B cell (primary cell): Measurements from ENCODE around the gene COL4A1. TPM values are rescaled to one million over a fixed set of nuclear protein-coding genes. Genes with fewer than 3 reads are reported as not detected.

ENCODE experiments used
- ATAC-seq: fragments of 200-7000 bp; cut with Tn5 transposase; one replicate; pipeline ENCODE4 v1.10.0; 2021; ENCODE audit warnings: low read depth, mild to moderate bottlenecking, moderate number of reproducible peaks, moderate library complexity
- CTCF ChIA-PET: fragments of 350-600 bp; sonication (Branson Sonifier 250); formaldehyde crosslinking; loops from one replicate; lab custom pipeline; 2021; ENCODE audit warnings: antibody characterized with exemption, inconsistent platforms; lab: Charles Lee
- POLR2A ChIA-PET: fragments of 350-600 bp; sonication (Branson Sonifier 250); formaldehyde crosslinking; loops from one replicate; lab custom pipeline; 2021; ENCODE audit warnings: antibody characterized with exemption; lab: Charles Lee
- DNase-seq: peaks from one replicate; pipeline ENCODE4 v3.0.0; 2013
- H2AFZ ChIP-seq: 2 replicates; pipeline ENCODE4 v1.6.1; 2012; ENCODE audit warnings: mild to moderate bottlenecking, low read depth, low read length; ENCODE audit not compliant: insufficient read depth, poor library complexity, severe bottlenecking
- H3K27ac ChIP-seq, 2 donors: 1 replicate in 1 of 2; 2 replicates in 1 of 2; pipeline ENCODE4 v1.5.1; 2012 to 2013; ENCODE audit warnings: low read length in 2 of 2, mild to moderate bottlenecking in 2 of 2, moderate library complexity in 1 of 2
- H3K27me3 ChIP-seq, 4 experiments: fragments of 200-600 bp in 1 of 4; sonication (generic) in 1 of 4; replicated peaks in 1 of 4; 1 replicate in 2 of 4; 2 replicates in 2 of 4; pipeline versions ENCODE4 v1.6.1 to v1.7.0; 2013 to 2016; ENCODE audit warnings: low read length in 3 of 4, mild to moderate bottlenecking in 2 of 4, mixed read lengths in 1 of 4, moderate library complexity in 1 of 4; ENCODE audit not compliant: insufficient read depth in 4 of 4, control insufficient read depth in 3 of 4; ENCODE audit errors: control extremely low read depth in 1 of 4
- H3K36me3 ChIP-seq, 2 experiments: replicated peaks in 1 of 2; 1 replicate in 1 of 2; 2 replicates in 1 of 2; pipeline versions ENCODE4 v1.6.1 to v1.7.1; 2013; ENCODE audit warnings: low read length in 1 of 2; ENCODE audit not compliant: insufficient read depth in 2 of 2, control insufficient read depth in 1 of 2; ENCODE audit errors: control extremely low read depth in 1 of 2, extremely low read depth in 1 of 2
- H3K4me1 ChIP-seq, 2 donors: fragments of 200-600 bp in 1 of 2; sonication (generic) in 1 of 2; 1 replicate in 1 of 2; 2 replicates in 1 of 2; pipeline versions ENCODE4 v1.5.1 to v1.6.1; 2013 to 2017; ENCODE audit warnings: low read length in 2 of 2; ENCODE audit not compliant: control insufficient read depth in 2 of 2, insufficient read depth in 2 of 2
- H3K4me2 ChIP-seq: replicated peaks from 2 replicates; pipeline ENCODE3; 2012; ENCODE audit warnings: mild to moderate bottlenecking, low read depth, low read length; ENCODE audit not compliant: poor library complexity, severe bottlenecking
- H3K4me3 ChIP-seq, 5 experiments: fragments of 200-600 bp in 1 of 5; sonication (generic) in 1 of 5; 1 replicate in 3 of 5; 2 replicates in 2 of 5; pipeline versions ENCODE4 v1.5.1 to v1.7.0; 2011 to 2016; ENCODE audit warnings: low read length in 4 of 5, mild to moderate bottlenecking in 4 of 5, low read depth in 2 of 5, control low read depth in 1 of 5, moderate library complexity in 1 of 5; ENCODE audit not compliant: insufficient read depth in 1 of 5; ENCODE audit errors: control extremely low read depth in 1 of 5, extremely low read depth in 1 of 5
- H3K79me2 ChIP-seq: fragments of 200-600 bp; sonication (generic); one replicate; pipeline ENCODE4 v1.6.0; 2016; ENCODE audit warnings: low read length; ENCODE audit not compliant: control insufficient read depth, insufficient read depth
- H3K9ac ChIP-seq: fragments of 200-600 bp; sonication (generic); 2 replicates; pipeline ENCODE4 v1.6.1; 2017; ENCODE audit warnings: mild to moderate bottlenecking, low read length, moderate library complexity
- H3K9me3 ChIP-seq, 3 donors: one replicate each; pipeline versions ENCODE4 v1.6.1 to v1.7.1; 2013; ENCODE audit warnings: low read length in 2 of 3; ENCODE audit not compliant: control insufficient read depth in 2 of 3, insufficient read depth in 1 of 3; ENCODE audit errors: control extremely low read depth in 1 of 3
- H4K20me1 ChIP-seq: 2 replicates; pipeline ENCODE4 v1.6.0; 2012; ENCODE audit warnings: mild to moderate bottlenecking, low read length; ENCODE audit not compliant: insufficient read depth, control insufficient read depth, poor library complexity, severe bottlenecking
- H3K27ac Mint-ChIP-seq: one replicate; pipeline ENCODE4 v1.8.0; 2021; ENCODE audit warnings: mixed read lengths
- H3K27me3 Mint-ChIP-seq: one replicate; pipeline ENCODE4 v1.8.0; 2021; ENCODE audit warnings: mixed read lengths
- H3K4me1 Mint-ChIP-seq: one replicate; pipeline ENCODE4 v1.8.0; 2021; ENCODE audit warnings: mixed read lengths
- H3K4me3 Mint-ChIP-seq: one replicate; pipeline ENCODE4 v1.8.0; 2021; ENCODE audit warnings: mixed read lengths
- H3K9me3 Mint-ChIP-seq: one replicate; pipeline ENCODE4 v1.8.0; 2022; ENCODE audit warnings: mixed read lengths; ENCODE audit not compliant: insufficient read depth
- CTCF ChIP-seq: fragments of 200-600 bp; IDR thresholded peaks from one replicate; pipeline ENCODE4 v1.8.0; 2022; ENCODE audit warnings: antibody characterized with exemption, mild to moderate bottlenecking
- EZH2 ChIP-seq: IDR thresholded peaks from 2 replicates; pipeline ENCODE4 v1.6.1; 2012; ENCODE audit warnings: borderline replicate concordance, low read depth, mild to moderate bottlenecking, moderate library complexity, low read length; ENCODE audit not compliant: insufficient read depth, poor library complexity, severe bottlenecking
- WGBS: methylation state at CpG from one replicate; pipeline ENCODE4 v1.1.5; 2013; ENCODE audit warnings: missing lambda C conversion rate; ENCODE audit not compliant: insufficient coverage; 5-methylcytosine and 5-hydroxymethylcytosine counted together
- intact Hi-C: fragments of 100-400 bp; cut with micrococcal nuclease; formaldehyde crosslinking; loops from one replicate; pipeline ENCODE4 v1.10.0; 2022
- polyA plus RNA-seq: library from polyadenylated mRNA; depleted of rRNA; stranded (reverse); fragments of >200 nt; gene quantifications from 2 replicates; pipeline ENCODE4 v1.2.3, GENCODE V29; 2012
- total RNA-seq, 2 donors: library from RNA; stranded (reverse); fragments of 120-200 nt in 1 of 2; gene quantifications; 1 replicate in 1 of 2; 2 replicates in 1 of 2; pipeline versions ENCODE4 v1.2.3 to v1.2.4, GENCODE V29; 2013 to 2022

COL4A1 gene
- total and polyA plus RNA-seq, 2 donors (not counting 1 experiment from before 2014, with no cell fraction given) = not detected

DNA sequence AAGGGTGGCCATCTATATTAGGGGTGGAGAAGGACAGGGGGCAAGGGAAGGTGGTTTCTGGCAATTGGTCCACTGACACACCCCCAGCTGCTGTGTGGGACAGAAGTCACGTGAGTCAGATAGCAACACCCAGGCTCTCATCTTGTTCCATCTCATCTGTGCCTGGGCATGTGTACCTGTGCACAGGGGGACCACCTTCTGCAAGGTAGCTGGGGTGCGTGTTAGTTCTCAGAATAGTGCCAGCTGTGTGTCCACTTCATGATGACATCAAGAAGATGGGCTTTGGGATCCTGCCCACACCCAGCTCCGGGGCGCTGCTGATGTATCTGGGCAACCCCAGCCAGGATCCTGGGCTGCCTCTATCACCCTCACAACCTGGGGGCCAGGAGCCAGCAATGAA lies 38.7 kb upstream of the COL4A1 start:
- Mint-ChIP-seq H3K4me1 (peaks cover 12% of the 10 kb centered on the region), H3K9me3 (no peaks in the 10 kb centered on the region), H3K27ac (no peak overlapping the region), H3K4me3 (no peak overlapping the region), H3K27me3 (peaks cover 11% of the 10 kb centered on the region)
- no peaks in the 10 kb centered on the region for H4K20me1 ChIP-seq
- H3K4me1 ChIP-seq = peaks cover 8 to 13% of the 10 kb centered on the region in 2 donors
- ATAC-seq (no peak), DNase-seq (no peak)
- H3K4me2 ChIP-seq = no peak overlapping the region
- H3K4me3 ChIP-seq = no peak overlapping the region
- POLR2A ChIA-PET = no interaction called here
- 93% methylated on average over 4 of the region's 4 CpGs for WGBS
- intact Hi-C loops = no loop called here
- TF ChIP-seq CTCF (no peak), EZH2 (no peak)
- peaks cover 0 to 7% (median 0%) of the 10 kb centered on the region in 4 experiments for H3K27me3 ChIP-seq
- H2AFZ ChIP-seq = no peak overlapping the region
- H3K9ac ChIP-seq = no peak overlapping the region
- no peaks in the 10 kb centered on the region for H3K79me2 ChIP-seq
- peaks cover 0 to 11% (median 0%) of the 10 kb centered on the region in 3 donors for H3K9me3 ChIP-seq
- H3K36me3 ChIP-seq = no peaks in the 10 kb centered on the region
- H3K27ac ChIP-seq = no peak overlapping the region
- CTCF ChIA-PET = no interaction called here

DNA sequence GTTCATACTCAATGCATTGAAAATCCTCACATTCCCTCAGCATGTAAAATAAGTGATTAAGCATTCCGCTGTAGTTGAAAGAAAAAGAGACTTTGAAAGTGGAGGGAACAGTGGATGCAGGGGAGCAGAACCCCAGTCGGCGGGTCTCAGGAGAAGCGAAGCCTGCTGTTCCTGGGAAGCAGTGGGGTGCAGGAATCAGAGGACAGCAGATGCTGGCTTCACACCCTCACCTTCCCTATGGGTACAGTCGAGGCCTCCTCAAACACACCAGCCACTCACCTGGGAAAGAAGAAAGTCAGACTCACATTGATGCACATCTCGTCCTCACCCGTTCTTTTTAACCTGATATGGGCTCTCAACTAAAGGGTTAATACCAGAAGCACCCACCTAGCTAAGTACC lies 38.3 kb upstream of the COL4A1 start:
- Mint-ChIP-seq H3K4me3 (no peak overlapping the region), H3K27ac (no peak overlapping the region)
- no peak overlapping the region for H3K4me3 ChIP-seq

More for the DNA sequence above, 38.3 kb upstream of the COL4A1 start:
- ChIA-PET CTCF (no interaction called here), POLR2A (no interaction called here)
- 89% methylated on average over 3 of the region's 7 CpGs for WGBS
- Histone ChIP-seq H4K20me1 (no peaks in the 10 kb centered on the region), H3K4me2 (no peak overlapping the region), H3K79me2 (no peaks in the 10 kb centered on the region), H3K9ac (no peak overlapping the region), H3K4me1 (peaks cover 13 to 17% of the 10 kb centered on the region in 2 donors), H3K36me3 (no peaks in the 10 kb centered on the region), H3K27me3 (peaks cover 0 to 7% (median 0%) of the 10 kb centered on the region in 4 experiments), H3K27ac (no peak overlapping the region), H2AFZ (no peak overlapping the region), H3K9me3 (peaks cover 0 to 11% (median 0%) of the 10 kb centered on the region in 3 donors)
- ATAC-seq (no peak), DNase-seq (no peak)
- no peaks in the 10 kb centered on the region for H3K9me3 Mint-ChIP-seq
- intact Hi-C loops = no loop called here
- peaks cover 17% of the 10 kb centered on the region for H3K4me1 Mint-ChIP-seq
- TF ChIP-seq CTCF = no peak
- no peak for TF ChIP-seq EZH2
- H3K27me3 Mint-ChIP-seq = peaks cover 15% of the 10 kb centered on the region
